Thoracic aorta (tissue), 2 donors: ENCODE measurements around the gene NUDT1. TPM values are rescaled to one million over a fixed set of nuclear protein-coding genes. Genes with fewer than 3 reads are reported as not detected.

Experiments used
- ATAC-seq: fragments of 150-250 bp; one replicate; pipeline ENCODE4 v1.8.0; 2017; ENCODE audit warnings: low read depth; ENCODE audit not compliant: insufficient number of reproducible peaks, low FRiP score
- DNase-seq: peaks from one replicate; pipeline ENCODE4 v3.0.0-alpha.2; 2020; ENCODE audit warnings: low spot score
- H3K27ac ChIP-seq, 2 donors: fragments of 200-600 bp; sonication (generic); 1 replicate in 1 of 2; 2 replicates in 1 of 2; pipeline ENCODE4 v1.5.1; 2016; ENCODE audit warnings: mild to moderate bottlenecking in 2 of 2, moderate library complexity in 2 of 2
- H3K27me3 ChIP-seq: fragments of 200-600 bp; sonication (generic); replicated peaks from 2 replicates; pipeline ENCODE4 v1.6.0; 2016; ENCODE audit warnings: mild to moderate bottlenecking; ENCODE audit not compliant: insufficient read depth
- H3K36me3 ChIP-seq: fragments of 200-600 bp; sonication (generic); one replicate; pipeline ENCODE4 v1.5.1; 2016
- H3K4me1 ChIP-seq, 2 donors: fragments of 200-600 bp; sonication (generic); 1 replicate in 1 of 2; 2 replicates in 1 of 2; pipeline versions ENCODE4 v1.5.1 to v1.6.0; 2016; ENCODE audit warnings: low read depth in 2 of 2, mild to moderate bottlenecking in 1 of 2; ENCODE audit not compliant: control insufficient read depth in 1 of 2
- H3K4me3 ChIP-seq: fragments of 200-600 bp; sonication (generic); 2 replicates; pipeline ENCODE4 v1.5.1; 2016; ENCODE audit warnings: mild to moderate bottlenecking
- H3K9me3 ChIP-seq: fragments of 200-600 bp; sonication (generic); 2 replicates; pipeline ENCODE4 v1.5.1; 2016
- total RNA-seq, 2 donors: library from RNA; depleted of rRNA; stranded (reverse); fragments of >200 nt; gene quantifications; one replicate each; pipeline versions ENCODE4 v1.1.0 to v1.2.3, GENCODE V29; 2016
- TF ChIP-seq, protein P1 (sequence below): fragments of 200-600 bp; sonication (generic); IDR thresholded peaks from one replicate; pipeline ENCODE4 v1.5.1; 2019; ENCODE audit warnings: antibody characterized with exemption

The NUDT1 gene
- total RNA-seq, 2 donors from 2014 or later = 9.7 to 15.2 TPM

GRCh38 chr7:2202901-2203765 lies 38.9 kb upstream of the NUDT1 start:
- Histone ChIP-seq H3K27ac (no peak overlapping the region), H3K9me3 (no peaks in the 10 kb centered on the region), H3K27me3 (no peaks in the 10 kb centered on the region), H3K36me3 (peaks cover 11% of the 10 kb centered on the region), H3K4me3 (no peak overlapping the region), H3K4me1 (peaks cover 8 to 24% of the 10 kb centered on the region in 2 donors)
- no peak for ATAC-seq
- DNase-seq = no peak
- TF ChIP-seq, protein P1, sequence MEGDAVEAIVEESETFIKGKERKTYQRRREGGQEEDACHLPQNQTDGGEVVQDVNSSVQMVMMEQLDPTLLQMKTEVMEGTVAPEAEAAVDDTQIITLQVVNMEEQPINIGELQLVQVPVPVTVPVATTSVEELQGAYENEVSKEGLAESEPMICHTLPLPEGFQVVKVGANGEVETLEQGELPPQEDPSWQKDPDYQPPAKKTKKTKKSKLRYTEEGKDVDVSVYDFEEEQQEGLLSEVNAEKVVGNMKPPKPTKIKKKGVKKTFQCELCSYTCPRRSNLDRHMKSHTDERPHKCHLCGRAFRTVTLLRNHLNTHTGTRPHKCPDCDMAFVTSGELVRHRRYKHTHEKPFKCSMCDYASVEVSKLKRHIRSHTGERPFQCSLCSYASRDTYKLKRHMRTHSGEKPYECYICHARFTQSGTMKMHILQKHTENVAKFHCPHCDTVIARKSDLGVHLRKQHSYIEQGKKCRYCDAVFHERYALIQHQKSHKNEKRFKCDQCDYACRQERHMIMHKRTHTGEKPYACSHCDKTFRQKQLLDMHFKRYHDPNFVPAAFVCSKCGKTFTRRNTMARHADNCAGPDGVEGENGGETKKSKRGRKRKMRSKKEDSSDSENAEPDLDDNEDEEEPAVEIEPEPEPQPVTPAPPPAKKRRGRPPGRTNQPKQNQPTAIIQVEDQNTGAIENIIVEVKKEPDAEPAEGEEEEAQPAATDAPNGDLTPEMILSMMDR = no peak

DNA sequence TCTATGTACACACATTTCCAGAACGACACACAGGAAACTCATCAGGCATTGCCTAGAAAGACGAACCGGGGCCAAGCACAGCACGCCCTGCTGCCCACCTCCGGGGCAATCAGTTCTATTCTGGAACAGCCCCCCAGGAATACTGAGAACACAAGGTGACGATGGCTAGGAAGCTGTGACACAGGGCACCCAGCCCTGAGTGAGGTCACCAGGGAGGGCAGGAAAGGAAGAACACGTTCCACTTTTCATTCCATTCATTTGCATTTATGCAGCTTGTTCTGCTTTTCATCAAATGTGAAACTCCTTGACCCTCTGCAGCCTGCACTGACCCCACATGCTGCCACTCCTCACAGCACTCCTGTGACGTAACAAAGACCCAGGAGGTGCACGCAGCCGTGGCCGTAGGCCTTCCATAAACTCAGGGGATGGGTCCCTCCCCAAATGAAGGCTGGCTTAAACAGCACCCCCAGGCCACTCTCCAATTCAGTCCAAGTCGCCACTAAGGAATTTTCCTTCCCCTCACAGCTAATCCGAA lies 38.2 kb upstream of the NUDT1 start:
- Histone ChIP-seq H3K27ac (no peak overlapping the region), H3K27me3 (no peaks in the 10 kb centered on the region), H3K9me3 (no peaks in the 10 kb centered on the region), H3K36me3 (peaks cover 13% of the 10 kb centered on the region), H3K4me1 (peaks cover 8 to 24% of the 10 kb centered on the region in 2 donors), H3K4me3 (no peak overlapping the region)
- DNase-seq (no peak), ATAC-seq (no peak)
- TF ChIP-seq, protein P1 = no peak

DNA sequence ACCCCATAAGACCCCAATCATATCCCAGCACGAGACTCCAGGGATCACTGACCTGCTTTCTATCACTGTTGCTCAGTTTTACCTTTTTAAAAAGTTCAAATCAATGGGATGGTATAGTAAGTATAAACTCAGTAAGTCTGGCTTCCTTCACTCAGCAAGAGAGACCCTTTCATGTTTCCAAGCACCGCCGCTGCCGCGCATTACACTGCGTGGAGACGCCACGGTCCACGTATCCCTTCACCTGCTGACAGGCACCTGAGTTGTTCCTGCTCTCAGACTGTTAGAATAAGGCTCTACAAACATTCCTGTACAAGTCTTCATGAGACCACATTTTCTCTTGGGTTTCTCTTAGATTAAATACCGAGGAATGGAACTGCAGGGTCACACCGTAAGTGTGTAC lies 37.6 kb upstream of the NUDT1 start:
- DNase-seq = no peak
- ATAC-seq = no peak
- peaks cover 8 to 24% of the 10 kb centered on the region in 2 donors for H3K4me1 ChIP-seq
- H3K4me3 ChIP-seq = no peak overlapping the region
- H3K27me3 ChIP-seq = no peaks in the 10 kb centered on the region
- H3K36me3 ChIP-seq = peaks cover 13% of the 10 kb centered on the region
- no peak overlapping the region for H3K27ac ChIP-seq
- H3K9me3 ChIP-seq = no peaks in the 10 kb centered on the region
- TF ChIP-seq, protein P1 = no peak

DNA sequence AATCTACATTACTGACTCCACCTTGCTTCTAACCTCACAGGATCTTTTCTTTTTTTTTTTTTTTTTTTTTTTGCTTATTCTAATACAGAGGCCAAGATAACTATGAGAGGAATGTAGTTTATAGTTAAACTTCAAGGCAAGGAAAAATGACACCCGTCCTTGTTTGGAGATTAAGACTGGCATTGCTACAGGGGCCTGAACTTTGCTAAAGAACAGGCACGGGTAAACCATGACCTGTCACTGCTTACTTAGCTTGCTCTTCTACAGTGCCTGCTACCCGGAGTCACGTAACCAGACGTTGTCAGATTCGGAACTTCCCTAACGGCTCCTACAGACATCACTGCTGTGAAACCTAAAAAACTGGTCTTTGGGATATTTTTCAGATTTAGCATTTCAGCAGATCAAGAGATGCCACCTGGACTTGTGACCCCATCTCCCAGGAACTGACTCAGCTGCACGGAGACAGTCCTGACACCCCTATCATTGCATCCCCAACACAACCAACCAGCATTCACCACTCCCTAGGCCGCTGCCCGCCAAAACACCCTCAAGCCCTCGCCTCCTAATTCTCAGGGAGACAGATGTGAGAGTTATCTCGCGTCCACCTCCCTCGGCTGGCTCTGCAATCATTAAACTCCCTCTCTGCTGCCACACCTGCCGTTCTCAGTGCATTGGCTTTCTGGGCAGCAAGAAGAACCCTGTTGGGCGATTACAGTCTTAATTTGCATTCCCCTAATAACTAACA lies 36.8 kb upstream of the NUDT1 start:
- no peak overlapping the region for H3K27ac ChIP-seq
- TF ChIP-seq, protein P1 = no peak
- ATAC-seq (no peak), DNase-seq (no peak)
- H3K27me3 ChIP-seq = no peaks in the 10 kb centered on the region
- no peaks in the 10 kb centered on the region for H3K9me3 ChIP-seq
- peaks cover 8 to 24% of the 10 kb centered on the region in 2 donors for H3K4me1 ChIP-seq
- H3K4me3 ChIP-seq = no peak overlapping the region
- peaks cover 10% of the 10 kb centered on the region for H3K36me3 ChIP-seq

- Histone ChIP-seq H3K4me1 (peaks cover 8 to 19% of the 10 kb centered on the region in 2 donors), H3K4me3 (no peak overlapping the region), H3K36me3 (peaks cover 9% of the 10 kb centered on the region), H3K9me3 (no peaks in the 10 kb centered on the region), H3K27ac (no peak overlapping the region), H3K27me3 (no peaks in the 10 kb centered on the region)
- DNase-seq (no peak), ATAC-seq (no peak)
- TF ChIP-seq, protein P1 = no peak
Measured at GRCh38 chr7:2208712-2209111, 33.3 kb upstream of the NUDT1 start.
